GM10248 (cell line): ENCODE results near the gene MLLT6.

Source experiments
- CTCF ChIA-PET: fragments of 300-600 bp; sonication (Branson Sonifier 250); formaldehyde crosslinking; extraction: SDS; loops from one replicate; lab custom pipeline; 2021; ENCODE audit warnings: antibody characterized with exemption; lab: Yijun Ruan, JAX
- POLR2A ChIA-PET: fragments of 350-650 bp; sonication (Branson Sonifier 250); formaldehyde crosslinking; extraction: SDS; loops from one replicate; lab custom pipeline; 2020; ENCODE audit warnings: antibody characterized with exemption; lab: Yijun Ruan, JAX
- DNase-seq: peaks from one replicate; pipeline ENCODE4 v3.0.0; 2012; ENCODE audit errors: extremely low spot score
- CTCF ChIP-seq: IDR thresholded peaks from 2 replicates; pipeline ENCODE4 v1.5.1; 2012; ENCODE audit warnings: mild to moderate bottlenecking, low read depth; ENCODE audit errors: extremely low read depth, missing control alignments, control extremely low read depth

MLLT6 gene

GRCh38 chr17:38752308-38753070 lies 47.4 kb downstream of the MLLT6 start, which contains the start of gene PSMB3:
TSS of gene PSMB3 (plus strand) at chr17:38752741. CDS start at chr17:38752827, 86 bp downstream.
- CTCF ChIA-PET = interaction anchor here (0.6 to 2.4 kb wide), 6 partner anchors 9 to 81 kb away, joined by 3 to 18 read pairs (median 3); no protein-coding TSS in a partner anchor
- no peak for TF ChIP-seq CTCF
- peak; percentile 97 for DNase-seq
- POLR2A ChIA-PET = interaction anchor here (0.6 to 1.2 kb wide), 7 partner anchors 9 to 767 kb away, joined by 3 to 6 read pairs (median 4); partner anchors contain the start of genes LASP1 and RPL23

GRCh38 chr17:38753071-38753506 lies 48.0 kb downstream of the MLLT6 start:
- DNase-seq = no peak
- TF ChIP-seq CTCF = no peak
- ChIA-PET POLR2A (interaction anchor here (0.6 to 0.7 kb wide), 2 partner anchors 10 to 62 kb away, joined by 3 to 4 read pairs; no protein-coding TSS in a partner anchor), CTCF (interaction anchor here (1.2 kb wide), 1 partner anchor 9 kb away, joined by 6 read pairs; no protein-coding TSS in a partner anchor)

DNA sequence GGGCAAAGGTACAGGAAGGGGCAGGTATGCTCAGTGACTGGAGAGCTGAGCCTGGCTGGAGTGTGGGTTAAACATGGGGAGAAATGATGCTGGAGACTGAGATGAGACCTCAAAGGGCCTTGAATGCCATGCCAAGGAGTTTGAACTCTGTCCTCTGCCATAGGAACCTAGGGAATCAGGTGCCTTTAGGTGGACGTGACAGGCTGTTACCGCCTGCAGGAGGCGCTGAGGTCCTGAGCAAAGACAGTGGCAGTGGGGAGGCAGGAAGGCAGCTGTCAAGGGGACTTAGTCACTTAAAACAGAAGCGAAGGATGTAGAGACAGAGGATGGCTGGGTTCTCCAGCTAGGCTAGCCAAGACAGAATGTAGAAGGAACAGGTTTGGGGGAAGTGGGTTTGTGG lies 56.5 kb downstream of the MLLT6 start:
- peak; percentile 36 for TF ChIP-seq CTCF
- CTCF ChIA-PET = interaction anchor here (0.7 to 1.6 kb wide), 8 partner anchors 9 to 49 kb away, joined by 3 to 6 read pairs (median 3); partner anchors contain the start of gene PSMB3

GRCh38 chr17:38762231-38762630 lies 57.2 kb downstream of the MLLT6 start:
- ChIA-PET CTCF (interaction anchor here (0.7 to 1.7 kb wide), 6 partner anchors 9 to 40 kb away, joined by 3 to 6 read pairs (median 4); partner anchors contain the start of gene PSMB3), POLR2A (no interaction called here)
- DNase-seq = no peak
- TF ChIP-seq CTCF = no peak

More for the DNA sequence above, 56.5 kb downstream of the MLLT6 start:
- POLR2A ChIA-PET = no interaction called here
- no peak for DNase-seq

GRCh38 chr17:38766341-38766740 lies 61.3 kb downstream of the MLLT6 start:
- DNase-seq = no peak
- POLR2A ChIA-PET = no interaction called here
- CTCF ChIA-PET = interaction anchor here (1.5 to 2.5 kb wide), 2 partner anchors 8 to 20 kb away, joined by 3 to 8 read pairs; no protein-coding TSS in a partner anchor

More at GRCh38 chr17:38766341-38766740, 61.3 kb downstream of the MLLT6 start:
- no peak for TF ChIP-seq CTCF
